Raji (cell line): ENCODE data around the gene TBC1D24.
A peak's percentile ranks its signal among the peaks of the same experiment; 100 is the strongest.

Experiments
- POLR2A ChIP-seq: IDR thresholded peaks from 2 replicates; pipeline ENCODE4 v1.6.1; 2011; ENCODE audit warnings: low read depth, low read length, control low read depth; ENCODE audit not compliant: insufficient read depth

TBC1D24 gene

DNA sequence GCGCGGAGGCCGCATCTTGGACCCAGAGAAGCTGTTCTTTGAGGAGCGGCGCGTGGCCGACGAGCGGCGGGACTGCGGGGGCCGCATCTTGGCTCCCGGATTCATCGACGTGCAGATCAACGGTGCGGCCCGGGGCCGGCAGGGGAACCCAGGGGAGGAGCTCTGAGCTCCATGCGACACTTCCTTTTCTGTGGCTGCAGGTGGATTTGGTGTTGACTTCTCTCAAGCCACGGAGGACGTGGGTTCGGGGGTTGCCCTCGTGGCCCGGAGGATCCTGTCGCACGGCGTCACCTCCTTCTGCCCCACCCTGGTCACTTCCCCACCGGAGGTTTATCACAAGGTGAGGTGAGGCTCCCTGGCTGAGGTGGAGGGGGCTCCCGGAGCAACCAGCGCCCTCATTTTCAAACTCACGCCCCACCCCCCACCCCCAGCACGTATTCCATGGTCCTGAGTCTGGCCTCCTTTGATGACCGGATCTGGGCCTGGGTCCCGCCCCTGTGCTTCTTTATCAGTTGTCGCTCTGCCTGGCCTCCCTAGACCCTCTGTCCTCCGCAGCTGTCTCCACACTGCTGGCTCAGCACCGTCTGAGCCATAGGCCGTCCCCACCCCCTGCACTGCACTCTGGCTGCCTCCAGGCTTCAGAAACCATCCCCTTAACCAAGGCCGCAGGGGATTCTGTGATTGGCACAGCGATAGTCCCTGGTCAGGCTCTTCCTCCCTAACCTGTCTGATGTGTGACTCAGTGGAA, 46.0 kb downstream of the TBC1D24 start:
- no peak for TF ChIP-seq POLR2A

DNA sequence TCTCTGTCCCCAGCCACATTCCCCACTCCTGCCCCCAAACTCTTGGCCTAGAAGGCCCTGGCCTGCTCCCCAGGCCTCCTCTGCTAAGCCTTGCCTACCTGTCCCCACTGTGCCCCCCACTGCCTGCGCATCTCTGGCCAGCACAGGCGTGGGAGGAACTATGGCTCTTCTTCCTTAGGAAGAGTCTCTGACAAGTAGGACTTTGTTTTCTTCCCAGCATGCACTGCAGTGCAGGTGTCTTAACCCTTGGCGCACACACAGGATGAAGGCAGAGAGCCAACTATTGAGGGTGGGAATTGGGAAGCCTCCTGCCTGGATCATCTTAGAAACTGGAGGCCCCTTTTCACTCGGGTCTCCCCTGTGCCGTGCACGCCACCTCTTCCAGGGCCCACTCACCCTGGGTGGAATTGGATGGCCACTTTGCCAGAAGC, 48.9 kb downstream of the TBC1D24 start:
- TF ChIP-seq POLR2A = no peak

GRCh38 chr16:2524339-2524938, 49.5 kb downstream of the TBC1D24 start:
- no peak for TF ChIP-seq POLR2A

DNA sequence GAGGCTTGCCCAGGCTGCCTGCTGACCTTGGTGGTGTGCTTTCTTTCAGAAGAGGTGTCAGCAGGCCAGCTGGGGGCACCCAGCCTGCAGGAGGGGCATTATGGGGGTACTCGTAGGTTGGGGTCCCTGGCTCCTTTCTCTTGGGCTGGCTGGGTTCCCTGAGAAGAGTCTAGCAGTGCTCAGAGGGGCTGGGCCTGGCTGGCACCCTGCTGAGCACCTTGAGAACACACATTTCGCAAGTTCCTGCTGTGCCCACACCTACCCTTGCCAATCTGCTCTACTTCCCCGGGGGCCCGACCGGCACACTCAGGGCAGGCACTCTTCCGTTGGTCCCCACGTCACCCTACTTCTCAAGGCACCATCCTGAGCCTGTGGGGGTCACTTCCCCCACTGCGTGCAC, 51.2 kb downstream of the TBC1D24 start:
- TF ChIP-seq POLR2A = no peak

DNA sequence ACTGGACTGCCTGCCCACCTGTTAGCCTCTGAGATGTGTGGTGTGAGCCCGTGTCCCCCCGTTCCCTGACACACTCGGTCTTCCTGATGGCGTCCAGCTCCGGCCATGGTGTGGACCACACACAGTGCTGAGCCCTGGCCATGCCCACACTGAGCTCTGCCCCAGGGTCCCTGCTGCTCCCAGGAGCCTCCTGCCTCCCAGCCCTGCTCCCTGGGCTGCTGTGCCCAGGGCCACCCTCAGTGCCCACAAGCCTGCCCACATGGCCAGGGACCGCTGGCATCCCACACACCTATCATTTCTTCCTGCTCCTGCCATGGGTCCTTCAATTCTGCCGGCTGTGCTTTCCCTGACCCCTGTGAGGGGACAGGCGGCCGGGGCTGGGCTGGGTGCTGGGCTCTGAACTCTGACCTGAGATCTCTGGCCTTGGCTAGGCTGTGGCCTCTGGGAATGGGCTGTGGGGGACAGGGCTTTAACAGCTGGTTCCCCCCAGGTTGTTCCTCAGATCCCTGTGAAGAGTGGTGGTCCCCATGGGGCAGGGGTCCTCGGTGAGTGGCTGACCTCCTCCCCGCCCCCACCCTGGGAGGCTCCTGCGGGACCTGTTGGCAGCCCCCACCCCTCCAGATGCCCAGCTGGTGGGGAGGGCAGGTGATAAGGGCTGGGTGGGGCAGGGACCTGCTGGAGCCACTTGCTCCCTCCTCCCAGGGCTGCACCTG, 52.3 kb downstream of the TBC1D24 start:
- no peak for TF ChIP-seq POLR2A

- no peak for TF ChIP-seq POLR2A
Measured at GRCh38 chr16:2527784-2528100, 52.8 kb downstream of the TBC1D24 start.

- no peak for TF ChIP-seq POLR2A
Measured at GRCh38 chr16:2528161-2529060, 53.5 kb downstream of the TBC1D24 start.

DNA sequence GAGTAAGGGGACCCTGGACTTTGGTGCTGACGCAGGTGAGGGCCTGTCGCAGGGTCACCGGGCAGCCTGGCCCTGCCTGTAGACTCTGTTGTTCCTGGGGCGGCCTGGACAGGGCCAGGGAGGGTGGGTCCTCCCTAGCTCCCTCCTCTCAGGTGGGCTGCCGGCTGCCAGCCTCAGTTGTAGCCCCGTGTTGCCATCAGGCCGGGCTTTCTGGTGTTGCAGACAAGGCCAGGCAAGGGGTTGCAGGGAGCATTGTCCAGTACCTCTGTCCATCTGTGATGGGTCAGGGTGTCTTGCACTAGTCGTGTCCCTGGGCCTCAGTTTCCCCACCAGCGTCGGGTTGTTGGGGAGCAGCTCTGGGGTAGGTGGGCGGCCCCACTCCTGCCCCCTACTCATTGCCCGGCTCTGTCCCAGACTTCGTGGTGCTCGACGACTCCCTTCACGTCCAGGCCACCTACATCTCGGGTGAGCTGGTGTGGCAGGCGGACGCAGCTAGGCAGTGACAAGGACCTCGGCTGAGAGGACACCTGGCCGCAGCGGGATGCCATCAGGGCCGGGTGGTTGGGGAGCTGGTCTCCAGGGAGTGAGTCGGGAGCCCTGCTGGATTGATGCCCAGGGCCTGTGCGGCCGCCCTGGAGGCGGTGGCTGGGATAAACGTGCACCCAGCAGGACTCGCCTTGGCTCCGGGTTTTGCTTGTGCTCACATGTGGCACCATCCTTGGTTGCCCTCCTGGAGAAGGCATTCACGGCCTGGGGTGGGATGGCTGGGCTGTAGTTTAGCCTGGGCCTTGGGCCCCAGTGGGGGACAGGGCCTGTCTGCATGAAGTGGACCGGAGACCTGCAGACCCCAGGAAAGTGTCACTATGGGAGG, 54.4 kb downstream of the TBC1D24 start:
- no peak for TF ChIP-seq POLR2A

DNA sequence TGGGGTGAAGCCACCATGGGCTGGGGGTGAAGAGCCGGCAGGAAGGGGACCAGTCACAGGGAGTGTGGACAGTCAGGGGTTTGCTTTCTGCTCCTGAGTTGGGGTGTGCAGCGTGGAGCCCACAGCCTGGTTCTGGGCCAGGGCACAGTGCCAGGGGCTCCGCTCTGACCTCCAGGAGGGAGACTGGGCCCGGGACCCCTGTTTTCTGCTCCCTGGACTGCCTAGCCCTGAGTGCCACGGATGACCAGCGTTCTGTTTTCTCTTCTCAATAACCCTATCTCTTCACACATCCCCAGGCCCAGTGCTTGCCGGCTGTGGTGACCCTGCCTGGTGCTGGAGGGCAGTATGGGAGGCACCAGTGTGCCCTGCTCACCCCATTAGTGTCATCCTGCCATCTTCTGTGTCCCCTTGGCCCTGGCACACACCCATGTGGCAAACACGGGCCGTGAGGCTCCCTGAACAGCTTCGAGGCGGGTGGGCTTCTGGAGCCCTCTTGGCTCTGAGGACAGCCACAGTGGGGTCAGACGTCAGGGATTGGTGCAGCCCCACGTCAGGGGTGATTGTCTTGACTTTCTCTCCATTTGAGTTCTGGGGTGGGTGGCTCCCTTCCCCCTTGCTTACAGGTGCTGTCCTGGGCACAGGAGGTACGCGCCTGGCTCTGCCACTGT, 55.2 kb downstream of the TBC1D24 start:
- TF ChIP-seq POLR2A = no peak

DNA sequence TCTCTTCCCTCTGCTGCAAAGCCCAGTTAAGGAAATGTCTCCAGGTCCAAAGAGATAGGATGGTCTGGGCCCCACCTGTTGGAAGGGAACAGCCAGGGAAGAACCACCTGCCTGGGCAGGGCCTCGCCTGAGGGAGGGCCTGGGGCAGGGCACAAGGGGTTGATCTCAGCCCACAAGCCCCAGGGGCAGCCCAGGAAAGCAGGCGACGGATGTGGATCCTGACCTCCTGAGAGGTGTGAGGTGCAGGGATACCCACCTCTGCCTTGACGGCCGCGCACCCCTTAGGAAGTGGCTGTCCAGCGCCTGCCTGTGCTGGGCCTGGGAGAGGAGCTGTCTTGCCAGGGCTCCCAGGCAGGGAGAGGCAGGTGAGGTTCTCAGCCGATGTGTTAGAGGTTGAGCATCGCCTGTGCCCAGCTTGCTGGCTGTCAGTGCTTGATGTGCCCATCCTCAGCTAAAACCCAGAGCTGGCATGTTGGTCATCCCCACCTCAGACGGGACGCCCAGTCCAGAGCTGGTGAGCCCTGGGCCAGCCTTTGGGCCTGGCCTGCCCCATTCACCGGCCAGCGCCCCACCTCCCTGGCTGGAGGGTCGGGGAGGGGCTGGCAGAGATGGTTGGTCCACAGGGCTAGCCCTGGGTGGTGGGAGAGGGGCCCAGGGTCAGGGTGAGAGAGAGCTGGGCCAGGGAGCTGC, 55.8 kb downstream of the TBC1D24 start:
- no peak for TF ChIP-seq POLR2A

- no peak for TF ChIP-seq POLR2A
Measured at GRCh38 chr16:2531371-2531695, 56.4 kb downstream of the TBC1D24 start, which contains the start of gene CEMP1. TSS of gene CEMP1 (minus strand) at chr16:2531408. CDS start at chr16:2531073, 335 bp downstream.

- peak; percentile 90 for TF ChIP-seq POLR2A
Measured at GRCh38 chr16:2531696-2532493, 57.0 kb downstream of the TBC1D24 start.
